B cell (primary cell): ENCODE measurements around the gene IGLL5. TPM values are rescaled to one million over a fixed set of nuclear protein-coding genes. Genes with fewer than 3 reads are reported as not detected.

Experiments
- ATAC-seq: fragments of 200-7000 bp; cut with Tn5 transposase; one replicate; pipeline ENCODE4 v1.10.0; 2021; ENCODE audit warnings: low read depth, mild to moderate bottlenecking, moderate number of reproducible peaks, moderate library complexity
- CTCF ChIA-PET: fragments of 350-600 bp; sonication (Branson Sonifier 250); formaldehyde crosslinking; loops from one replicate; lab custom pipeline; 2021; ENCODE audit warnings: antibody characterized with exemption, inconsistent platforms; lab: Charles Lee
- POLR2A ChIA-PET: fragments of 350-600 bp; sonication (Branson Sonifier 250); formaldehyde crosslinking; loops from one replicate; lab custom pipeline; 2021; ENCODE audit warnings: antibody characterized with exemption; lab: Charles Lee
- DNase-seq: peaks from one replicate; pipeline ENCODE4 v3.0.0; 2013
- H2AFZ ChIP-seq: 2 replicates; pipeline ENCODE4 v1.6.1; 2012; ENCODE audit warnings: mild to moderate bottlenecking, low read depth, low read length; ENCODE audit not compliant: insufficient read depth, poor library complexity, severe bottlenecking
- H3K27ac ChIP-seq, 2 donors: 1 replicate in 1 of 2; 2 replicates in 1 of 2; pipeline ENCODE4 v1.5.1; 2012 to 2013; ENCODE audit warnings: low read length in 2 of 2, mild to moderate bottlenecking in 2 of 2, moderate library complexity in 1 of 2
- H3K27me3 ChIP-seq, 4 experiments: fragments of 200-600 bp in 1 of 4; sonication (generic) in 1 of 4; replicated peaks in 1 of 4; 1 replicate in 2 of 4; 2 replicates in 2 of 4; pipeline versions ENCODE4 v1.6.1 to v1.7.0; 2013 to 2016; ENCODE audit warnings: low read length in 3 of 4, mild to moderate bottlenecking in 2 of 4, mixed read lengths in 1 of 4, moderate library complexity in 1 of 4; ENCODE audit not compliant: insufficient read depth in 4 of 4, control insufficient read depth in 3 of 4; ENCODE audit errors: control extremely low read depth in 1 of 4
- H3K36me3 ChIP-seq, 2 experiments: replicated peaks in 1 of 2; 1 replicate in 1 of 2; 2 replicates in 1 of 2; pipeline versions ENCODE4 v1.6.1 to v1.7.1; 2013; ENCODE audit warnings: low read length in 1 of 2; ENCODE audit not compliant: insufficient read depth in 2 of 2, control insufficient read depth in 1 of 2; ENCODE audit errors: control extremely low read depth in 1 of 2, extremely low read depth in 1 of 2
- H3K4me1 ChIP-seq, 2 donors: fragments of 200-600 bp in 1 of 2; sonication (generic) in 1 of 2; 1 replicate in 1 of 2; 2 replicates in 1 of 2; pipeline versions ENCODE4 v1.5.1 to v1.6.1; 2013 to 2017; ENCODE audit warnings: low read length in 2 of 2; ENCODE audit not compliant: control insufficient read depth in 2 of 2, insufficient read depth in 2 of 2
- H3K4me2 ChIP-seq: replicated peaks from 2 replicates; pipeline ENCODE3; 2012; ENCODE audit warnings: mild to moderate bottlenecking, low read depth, low read length; ENCODE audit not compliant: poor library complexity, severe bottlenecking
- H3K4me3 ChIP-seq, 5 experiments: fragments of 200-600 bp in 1 of 5; sonication (generic) in 1 of 5; 1 replicate in 3 of 5; 2 replicates in 2 of 5; pipeline versions ENCODE4 v1.5.1 to v1.7.0; 2011 to 2016; ENCODE audit warnings: low read length in 4 of 5, mild to moderate bottlenecking in 4 of 5, low read depth in 2 of 5, control low read depth in 1 of 5, moderate library complexity in 1 of 5; ENCODE audit not compliant: insufficient read depth in 1 of 5; ENCODE audit errors: control extremely low read depth in 1 of 5, extremely low read depth in 1 of 5
- H3K79me2 ChIP-seq: fragments of 200-600 bp; sonication (generic); one replicate; pipeline ENCODE4 v1.6.0; 2016; ENCODE audit warnings: low read length; ENCODE audit not compliant: control insufficient read depth, insufficient read depth
- H3K9ac ChIP-seq: fragments of 200-600 bp; sonication (generic); 2 replicates; pipeline ENCODE4 v1.6.1; 2017; ENCODE audit warnings: mild to moderate bottlenecking, low read length, moderate library complexity
- H3K9me3 ChIP-seq, 3 donors: one replicate each; pipeline versions ENCODE4 v1.6.1 to v1.7.1; 2013; ENCODE audit warnings: low read length in 2 of 3; ENCODE audit not compliant: control insufficient read depth in 2 of 3, insufficient read depth in 1 of 3; ENCODE audit errors: control extremely low read depth in 1 of 3
- H4K20me1 ChIP-seq: 2 replicates; pipeline ENCODE4 v1.6.0; 2012; ENCODE audit warnings: mild to moderate bottlenecking, low read length; ENCODE audit not compliant: insufficient read depth, control insufficient read depth, poor library complexity, severe bottlenecking
- H3K27ac Mint-ChIP-seq: one replicate; pipeline ENCODE4 v1.8.0; 2021; ENCODE audit warnings: mixed read lengths
- H3K27me3 Mint-ChIP-seq: one replicate; pipeline ENCODE4 v1.8.0; 2021; ENCODE audit warnings: mixed read lengths
- H3K4me1 Mint-ChIP-seq: one replicate; pipeline ENCODE4 v1.8.0; 2021; ENCODE audit warnings: mixed read lengths
- H3K4me3 Mint-ChIP-seq: one replicate; pipeline ENCODE4 v1.8.0; 2021; ENCODE audit warnings: mixed read lengths
- H3K9me3 Mint-ChIP-seq: one replicate; pipeline ENCODE4 v1.8.0; 2022; ENCODE audit warnings: mixed read lengths; ENCODE audit not compliant: insufficient read depth
- CTCF ChIP-seq: fragments of 200-600 bp; IDR thresholded peaks from one replicate; pipeline ENCODE4 v1.8.0; 2022; ENCODE audit warnings: antibody characterized with exemption, mild to moderate bottlenecking
- EZH2 ChIP-seq: IDR thresholded peaks from 2 replicates; pipeline ENCODE4 v1.6.1; 2012; ENCODE audit warnings: borderline replicate concordance, low read depth, mild to moderate bottlenecking, moderate library complexity, low read length; ENCODE audit not compliant: insufficient read depth, poor library complexity, severe bottlenecking
- WGBS: methylation state at CpG from one replicate; pipeline ENCODE4 v1.1.5; 2013; ENCODE audit warnings: missing lambda C conversion rate; ENCODE audit not compliant: insufficient coverage; 5-methylcytosine and 5-hydroxymethylcytosine counted together
- intact Hi-C: fragments of 100-400 bp; cut with micrococcal nuclease; formaldehyde crosslinking; loops from one replicate; pipeline ENCODE4 v1.10.0; 2022
- polyA plus RNA-seq: library from polyadenylated mRNA; depleted of rRNA; stranded (reverse); fragments of >200 nt; gene quantifications from 2 replicates; pipeline ENCODE4 v1.2.3, GENCODE V29; 2012
- total RNA-seq, 2 donors: library from RNA; stranded (reverse); fragments of 120-200 nt in 1 of 2; gene quantifications; 1 replicate in 1 of 2; 2 replicates in 1 of 2; pipeline versions ENCODE4 v1.2.3 to v1.2.4, GENCODE V29; 2013 to 2022

IGLL5 gene
- total and polyA plus RNA-seq, 2 donors (not counting 1 experiment from before 2014, with no cell fraction given), result 39.8 to 365 TPM

- TF ChIP-seq EZH2, result no peak
- TF ChIP-seq CTCF, result no peak
- no peak overlapping the region for H2AFZ ChIP-seq
- H3K4me3 ChIP-seq, result no peak overlapping the region
- H3K4me2 ChIP-seq, result peak overlapping the region; percentile 43
- Mint-ChIP-seq H3K27ac (no peak overlapping the region), H3K4me3 (no peak overlapping the region), H3K27me3 (peaks cover 20% of the 10 kb centered on the region), H3K4me1 (peaks cover 34% of the 10 kb centered on the region), H3K9me3 (no peaks in the 10 kb centered on the region)
- H3K9ac ChIP-seq, result no peak overlapping the region
- peaks cover 0 to 33% (median 1%) of the 10 kb centered on the region in 3 donors for H3K9me3 ChIP-seq
- ChIA-PET POLR2A (interaction anchor here (1.3 to 1.5 kb wide), 2 partner anchors 25 to 99 kb away, joined by 3 to 6 read pairs; no protein-coding TSS in a partner anchor), CTCF (interaction anchor here (1.1 to 15.0 kb wide), 16 partner anchors 10 to 190 kb away, joined by 3 to 412 read pairs (median 7); partner anchors contain the start of gene IGLL5)
- no peaks in the 10 kb centered on the region for H3K36me3 ChIP-seq
- ATAC-seq (no peak), DNase-seq (no peak)
- no peaks in the 10 kb centered on the region for H4K20me1 ChIP-seq
- H3K27me3 ChIP-seq, result no peaks in the 10 kb centered on the region
- no peak overlapping the region for H3K27ac ChIP-seq
- 81% methylated on average over 6 of the region's 6 CpGs for WGBS
- no peaks in the 10 kb centered on the region for H3K79me2 ChIP-seq
- intact Hi-C loops, result no loop called here
- peaks cover 35 to 39% of the 10 kb centered on the region in 2 donors for H3K4me1 ChIP-seq
These were observed 31.3 kb upstream of the IGLL5 start for GRCh38 chr22:22856364-22856763.

- no peaks in the 10 kb centered on the region for H3K79me2 ChIP-seq
- WGBS, result 56% methylated on average over 4 of the region's 5 CpGs
- no peak overlapping the region for H3K4me3 ChIP-seq
- POLR2A ChIA-PET, result interaction anchor here (1.5 kb wide), 1 partner anchor 24 kb away, joined by 6 read pairs; no protein-coding TSS in a partner anchor
- no peak overlapping the region for H3K9ac ChIP-seq
- TF ChIP-seq EZH2, result no peak
- TF ChIP-seq CTCF, result no peak
- Mint-ChIP-seq H3K4me1 (peaks cover 33% of the 10 kb centered on the region), H3K9me3 (no peaks in the 10 kb centered on the region), H3K4me3 (peak overlapping the region; percentile 55), H3K27me3 (peaks cover 15% of the 10 kb centered on the region), H3K27ac (no peak overlapping the region)
- intact Hi-C loops, result no loop called here
- H3K27me3 ChIP-seq, result no peaks in the 10 kb centered on the region
- DNase-seq (no peak), ATAC-seq (no peak)
- peaks cover 0 to 29% (median 1%) of the 10 kb centered on the region in 3 donors for H3K9me3 ChIP-seq
- H2AFZ ChIP-seq, result no peak overlapping the region
- H3K27ac ChIP-seq, result no peak overlapping the region
- CTCF ChIA-PET, result interaction anchor here (0.6 to 15.0 kb wide), 15 partner anchors 8 to 316 kb away, joined by 3 to 412 read pairs (median 7); partner anchors contain the start of gene IGLL5
- H3K4me1 ChIP-seq, result peaks cover 35 to 39% of the 10 kb centered on the region in 2 donors
- H3K36me3 ChIP-seq, result no peaks in the 10 kb centered on the region
- H4K20me1 ChIP-seq, result no peaks in the 10 kb centered on the region
- H3K4me2 ChIP-seq, result peak overlapping the region; percentile 43
These were observed 30.6 kb upstream of the IGLL5 start for GRCh38 chr22:22856885-22857606.
